ENCODE results near the gene NOXO1. TPM values are rescaled to one million over a fixed set of nuclear protein-coding genes. Genes with fewer than 3 reads are reported as not detected.
"Not testable (repeated sequence)": the region's sequence is repeated elsewhere in the genome, so short reads cannot be mapped to it uniquely, and the experiment has no call there.

Gene NOXO1
- total RNA-seq, 1 donor from 2014 or later: 0.63 TPM

GRCh38 chr16:2015947-2016208 lies 34.6 kb upstream of the NOXO1 start:
- Mint-ChIP-seq H3K4me3 (no peak overlapping the region), H3K27ac (peak overlapping the region; percentile 84), H3K36me3 (no peaks in the 10 kb centered on the region), H3K4me1 (ENCODE audit: unreplicated experiment) (peaks cover 8% of the 10 kb centered on the region), H3K27me3 (peaks cover 19% of the 10 kb centered on the region), H3K9me3 (no peaks in the 10 kb centered on the region)
- TF ChIP-seq CTCF (conservative IDR thresholded peaks at IDR 0.05): no peak
- DNase-seq (ENCODE audit: extremely low spot score, unreplicated experiment): no peak

GRCh38 chr16:2015117-2015946 lies 34.1 kb upstream of the NOXO1 start:
- peaks cover 13% of the 10 kb centered on the region for H3K27me3 Mint-ChIP-seq
- no peaks in the 10 kb centered on the region for H3K36me3 Mint-ChIP-seq
- H3K4me1 Mint-ChIP-seq (ENCODE audit: unreplicated experiment): peaks cover 10% of the 10 kb centered on the region
- DNase-seq (ENCODE audit: extremely low spot score, unreplicated experiment): no peak
- no peaks in the 10 kb centered on the region for H3K9me3 Mint-ChIP-seq
- peak overlapping the region; percentile 84 for H3K27ac Mint-ChIP-seq
- peak overlapping the region; percentile 17 for H3K4me3 Mint-ChIP-seq
- TF ChIP-seq CTCF (conservative IDR thresholded peaks at IDR 0.05): no peak

DNA sequence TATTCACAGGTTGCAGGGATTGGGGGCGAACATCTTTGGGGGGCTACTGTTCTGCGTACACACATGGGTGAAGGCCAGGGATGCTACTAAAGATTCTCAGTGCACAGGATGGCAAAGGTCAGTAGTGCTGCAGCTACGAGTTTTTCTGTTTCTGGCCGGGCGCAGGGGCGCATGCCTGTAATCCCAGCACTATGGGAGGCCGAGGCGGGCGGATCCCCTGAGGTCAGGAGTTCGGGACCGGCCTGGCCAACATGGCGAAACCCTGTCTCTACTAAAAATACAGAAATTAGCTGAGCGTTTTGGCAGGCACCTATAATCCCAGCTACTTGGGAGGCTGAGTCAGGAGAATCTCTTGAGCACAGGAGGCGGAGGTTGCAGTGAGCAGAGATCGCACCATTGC lies 32.3 kb upstream of the NOXO1 start:
- Mint-ChIP-seq H3K4me3 (no peak overlapping the region), H3K4me1 (ENCODE audit: unreplicated experiment) (peaks cover 19% of the 10 kb centered on the region), H3K9me3 (no peaks in the 10 kb centered on the region), H3K36me3 (no peaks in the 10 kb centered on the region), H3K27me3 (peaks cover 4% of the 10 kb centered on the region), H3K27ac (no peak overlapping the region)
- no peak for TF ChIP-seq CTCF (conservative IDR thresholded peaks at IDR 0.05)
- DNase-seq (ENCODE audit: extremely low spot score, unreplicated experiment): no peak

DNA sequence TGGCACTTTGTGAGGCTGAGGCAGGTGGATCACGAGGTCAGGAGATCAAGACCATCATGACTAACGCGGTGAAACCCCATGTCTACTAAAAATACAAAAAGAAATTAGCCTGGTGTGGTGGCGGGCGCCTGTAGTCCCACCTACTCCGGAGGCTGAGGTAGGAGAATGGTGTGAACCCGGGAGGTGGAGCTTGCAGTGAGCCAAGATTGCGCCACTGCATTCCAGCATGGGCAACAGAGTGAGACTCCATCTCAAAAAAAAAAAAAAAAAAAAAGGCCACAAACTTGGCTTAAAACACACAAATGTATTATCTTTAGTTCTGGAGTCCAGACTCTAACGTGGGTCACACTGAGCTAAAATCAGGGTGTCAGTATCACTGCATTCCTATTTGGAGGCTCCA lies 30.5 kb upstream of the NOXO1 start:
- H3K4me1 Mint-ChIP-seq (ENCODE audit: unreplicated experiment): peaks cover 23% of the 10 kb centered on the region
- H3K4me3 Mint-ChIP-seq; H3K36me3 Mint-ChIP-seq; H3K27me3 Mint-ChIP-seq; H3K9me3 Mint-ChIP-seq; H3K27ac Mint-ChIP-seq; DNase-seq (ENCODE audit: extremely low spot score, unreplicated experiment): not testable (repeated sequence)

DNA sequence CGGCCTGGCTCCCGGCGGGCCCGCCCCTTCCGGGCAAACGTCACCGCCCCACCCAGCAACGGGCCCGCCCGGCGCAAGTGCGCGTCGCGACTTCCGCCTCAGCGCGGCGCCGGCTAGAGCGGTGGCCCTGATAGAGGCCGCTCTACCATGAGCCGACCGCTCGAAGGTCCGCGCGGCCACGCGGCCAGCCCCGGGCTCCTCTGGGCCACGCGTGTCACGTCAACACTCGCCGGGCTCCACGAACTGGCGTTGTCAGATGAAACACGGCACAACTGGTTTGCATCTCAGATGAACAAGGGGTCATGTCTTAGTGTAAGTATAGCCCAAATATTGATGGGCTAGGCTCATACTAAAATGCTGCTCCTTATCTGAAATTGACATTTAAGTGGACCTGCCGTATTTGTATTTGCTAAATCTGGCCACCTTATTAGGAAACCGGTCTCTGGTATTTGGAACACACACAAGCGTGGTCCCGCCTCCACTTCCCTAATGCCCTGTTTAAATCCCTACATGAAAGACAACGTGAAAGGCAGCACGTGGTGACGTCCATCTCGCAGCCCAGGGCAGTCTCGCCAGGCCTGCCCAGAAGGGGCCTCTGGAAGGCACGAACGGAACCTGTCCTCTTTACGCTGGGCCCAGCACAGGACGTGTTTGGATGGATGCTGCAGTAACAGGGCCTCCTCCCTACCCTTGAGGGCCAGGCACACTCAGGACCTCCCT lies 28.7 kb upstream of the NOXO1 start, which contains the start of gene ZNF598:
TSS of gene ZNF598 (minus strand) at position 31 of the 720 bp plus-strand sequence.
- H3K27me3 Mint-ChIP-seq: no peaks in the 10 kb centered on the region
- peak within 1 kb of the TSS; percentile 95 for H3K4me3 Mint-ChIP-seq
- H3K4me1 Mint-ChIP-seq (ENCODE audit: unreplicated experiment): peaks cover 15% of the 10 kb centered on the region
- no peaks in the 10 kb centered on the region for H3K9me3 Mint-ChIP-seq
- DNase-seq (ENCODE audit: extremely low spot score, unreplicated experiment): no peak
- H3K27ac Mint-ChIP-seq: peak within 1 kb of the TSS; percentile 98
- no peaks in the 10 kb centered on the region for H3K36me3 Mint-ChIP-seq
- no peak for TF ChIP-seq CTCF (conservative IDR thresholded peaks at IDR 0.05)

DNA sequence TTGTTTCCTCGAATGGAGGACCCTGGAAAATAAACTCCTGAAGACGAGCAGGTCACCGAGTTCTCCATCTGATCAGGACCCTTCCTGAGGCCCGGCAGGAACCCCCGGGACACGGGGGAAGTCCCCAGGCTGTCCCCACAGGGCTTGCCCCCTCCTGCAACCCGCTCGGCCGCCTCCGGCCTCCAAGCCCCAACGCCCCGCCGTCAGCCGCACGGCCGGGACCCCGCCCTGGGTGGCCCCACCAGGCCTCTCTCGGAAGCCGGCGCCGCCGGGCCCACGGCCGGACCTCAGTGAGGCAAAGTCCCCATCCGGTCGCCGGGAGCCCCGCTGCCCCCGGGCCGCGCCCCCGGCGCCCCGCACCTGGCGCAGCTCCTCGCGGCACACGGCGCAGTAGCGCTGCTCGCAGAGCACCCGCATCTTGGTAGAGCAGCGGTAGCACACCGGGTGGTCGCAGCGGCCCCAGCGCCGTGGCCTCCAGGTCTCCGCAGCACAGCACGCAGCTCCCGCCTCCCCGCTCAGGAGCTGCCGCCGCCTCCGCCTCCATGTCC lies 28.0 kb upstream of the NOXO1 start:
- H3K27me3 Mint-ChIP-seq: no peaks in the 10 kb centered on the region
- no peak for DNase-seq (ENCODE audit: extremely low spot score, unreplicated experiment)
- no peaks in the 10 kb centered on the region for H3K36me3 Mint-ChIP-seq
- H3K4me3 Mint-ChIP-seq: peak overlapping the region; percentile 89
- no peaks in the 10 kb centered on the region for H3K9me3 Mint-ChIP-seq
- H3K27ac Mint-ChIP-seq: peak overlapping the region; percentile 90
- no peak for TF ChIP-seq CTCF (conservative IDR thresholded peaks at IDR 0.05)
- H3K4me1 Mint-ChIP-seq (ENCODE audit: unreplicated experiment): peaks cover 15% of the 10 kb centered on the region
